Testis (tissue), 2 donors: ENCODE results near the gene L3MBTL4.

ENCODE experiments used
- POLR2A ChIP-seq: fragments of 450-650 bp; IDR thresholded peaks from one replicate; pipeline ENCODE4 v1.6.1; 2017; ENCODE audit warnings: antibody characterized with exemption, mild to moderate bottlenecking, moderate library complexity
- TF ChIP-seq, protein P1 (sequence below), 3 experiments: fragments of 450-650 bp in 2 of 3; fragments of 200-600 bp in 1 of 3; sonication (generic) in 1 of 3; IDR thresholded peaks; one replicate each; pipeline ENCODE4 v1.5.1; 2016 to 2019; ENCODE audit warnings: antibody characterized with exemption in 3 of 3, mild to moderate bottlenecking in 2 of 3, moderate library complexity in 1 of 3

DNA sequence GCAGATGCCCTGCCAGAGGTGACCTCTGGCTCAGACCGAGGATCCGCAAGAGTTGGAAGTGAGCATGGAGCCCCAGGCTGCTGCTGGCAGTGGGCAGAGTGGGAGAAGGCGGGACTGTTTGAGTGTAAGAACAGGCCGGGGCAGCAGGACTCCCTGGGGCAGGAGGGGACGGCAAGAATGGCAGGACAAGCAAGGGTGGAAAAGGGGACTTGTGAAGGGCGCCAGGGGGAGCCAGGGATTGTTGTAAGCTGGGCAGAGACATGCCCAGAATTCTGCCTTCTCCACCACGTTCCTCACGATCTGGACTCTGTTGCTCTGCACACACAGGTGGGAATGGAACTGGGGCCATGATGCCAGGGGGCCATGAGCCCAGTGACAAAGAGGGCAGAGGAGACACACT is 447.0 kb downstream of the L3MBTL4 start:
- TF ChIP-seq, protein P1, sequence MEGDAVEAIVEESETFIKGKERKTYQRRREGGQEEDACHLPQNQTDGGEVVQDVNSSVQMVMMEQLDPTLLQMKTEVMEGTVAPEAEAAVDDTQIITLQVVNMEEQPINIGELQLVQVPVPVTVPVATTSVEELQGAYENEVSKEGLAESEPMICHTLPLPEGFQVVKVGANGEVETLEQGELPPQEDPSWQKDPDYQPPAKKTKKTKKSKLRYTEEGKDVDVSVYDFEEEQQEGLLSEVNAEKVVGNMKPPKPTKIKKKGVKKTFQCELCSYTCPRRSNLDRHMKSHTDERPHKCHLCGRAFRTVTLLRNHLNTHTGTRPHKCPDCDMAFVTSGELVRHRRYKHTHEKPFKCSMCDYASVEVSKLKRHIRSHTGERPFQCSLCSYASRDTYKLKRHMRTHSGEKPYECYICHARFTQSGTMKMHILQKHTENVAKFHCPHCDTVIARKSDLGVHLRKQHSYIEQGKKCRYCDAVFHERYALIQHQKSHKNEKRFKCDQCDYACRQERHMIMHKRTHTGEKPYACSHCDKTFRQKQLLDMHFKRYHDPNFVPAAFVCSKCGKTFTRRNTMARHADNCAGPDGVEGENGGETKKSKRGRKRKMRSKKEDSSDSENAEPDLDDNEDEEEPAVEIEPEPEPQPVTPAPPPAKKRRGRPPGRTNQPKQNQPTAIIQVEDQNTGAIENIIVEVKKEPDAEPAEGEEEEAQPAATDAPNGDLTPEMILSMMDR (IDR thresholded peaks at IDR 0.05), result no peak
- no peak for TF ChIP-seq POLR2A
